B cell (primary cell): Measurements from ENCODE around the gene PPP1R14B. TPM values are rescaled to one million over a fixed set of nuclear protein-coding genes. Genes with fewer than 3 reads are reported as not detected.
A peak's percentile ranks its signal among the peaks of the same experiment; 100 is the strongest.

ENCODE experiments used
- ATAC-seq: fragments of 200-7000 bp; cut with Tn5 transposase; one replicate; pipeline ENCODE4 v1.10.0; 2021; ENCODE audit warnings: low read depth, mild to moderate bottlenecking, moderate number of reproducible peaks, moderate library complexity
- CTCF ChIA-PET: fragments of 350-600 bp; sonication (Branson Sonifier 250); formaldehyde crosslinking; loops from one replicate; lab custom pipeline; 2021; ENCODE audit warnings: antibody characterized with exemption, inconsistent platforms; lab: Charles Lee
- POLR2A ChIA-PET: fragments of 350-600 bp; sonication (Branson Sonifier 250); formaldehyde crosslinking; loops from one replicate; lab custom pipeline; 2021; ENCODE audit warnings: antibody characterized with exemption; lab: Charles Lee
- DNase-seq: peaks from one replicate; pipeline ENCODE4 v3.0.0; 2013
- H2AFZ ChIP-seq: 2 replicates; pipeline ENCODE4 v1.6.1; 2012; ENCODE audit warnings: mild to moderate bottlenecking, low read depth, low read length; ENCODE audit not compliant: insufficient read depth, poor library complexity, severe bottlenecking
- H3K27ac ChIP-seq, 2 donors: 1 replicate in 1 of 2; 2 replicates in 1 of 2; pipeline ENCODE4 v1.5.1; 2012 to 2013; ENCODE audit warnings: low read length in 2 of 2, mild to moderate bottlenecking in 2 of 2, moderate library complexity in 1 of 2
- H3K27me3 ChIP-seq, 4 experiments: fragments of 200-600 bp in 1 of 4; sonication (generic) in 1 of 4; replicated peaks in 1 of 4; 1 replicate in 2 of 4; 2 replicates in 2 of 4; pipeline versions ENCODE4 v1.6.1 to v1.7.0; 2013 to 2016; ENCODE audit warnings: low read length in 3 of 4, mild to moderate bottlenecking in 2 of 4, mixed read lengths in 1 of 4, moderate library complexity in 1 of 4; ENCODE audit not compliant: insufficient read depth in 4 of 4, control insufficient read depth in 3 of 4; ENCODE audit errors: control extremely low read depth in 1 of 4
- H3K36me3 ChIP-seq, 2 experiments: replicated peaks in 1 of 2; 1 replicate in 1 of 2; 2 replicates in 1 of 2; pipeline versions ENCODE4 v1.6.1 to v1.7.1; 2013; ENCODE audit warnings: low read length in 1 of 2; ENCODE audit not compliant: insufficient read depth in 2 of 2, control insufficient read depth in 1 of 2; ENCODE audit errors: control extremely low read depth in 1 of 2, extremely low read depth in 1 of 2
- H3K4me1 ChIP-seq, 2 donors: fragments of 200-600 bp in 1 of 2; sonication (generic) in 1 of 2; 1 replicate in 1 of 2; 2 replicates in 1 of 2; pipeline versions ENCODE4 v1.5.1 to v1.6.1; 2013 to 2017; ENCODE audit warnings: low read length in 2 of 2; ENCODE audit not compliant: control insufficient read depth in 2 of 2, insufficient read depth in 2 of 2
- H3K4me2 ChIP-seq: replicated peaks from 2 replicates; pipeline ENCODE3; 2012; ENCODE audit warnings: mild to moderate bottlenecking, low read depth, low read length; ENCODE audit not compliant: poor library complexity, severe bottlenecking
- H3K4me3 ChIP-seq, 5 experiments: fragments of 200-600 bp in 1 of 5; sonication (generic) in 1 of 5; 1 replicate in 3 of 5; 2 replicates in 2 of 5; pipeline versions ENCODE4 v1.5.1 to v1.7.0; 2011 to 2016; ENCODE audit warnings: low read length in 4 of 5, mild to moderate bottlenecking in 4 of 5, low read depth in 2 of 5, control low read depth in 1 of 5, moderate library complexity in 1 of 5; ENCODE audit not compliant: insufficient read depth in 1 of 5; ENCODE audit errors: control extremely low read depth in 1 of 5, extremely low read depth in 1 of 5
- H3K79me2 ChIP-seq: fragments of 200-600 bp; sonication (generic); one replicate; pipeline ENCODE4 v1.6.0; 2016; ENCODE audit warnings: low read length; ENCODE audit not compliant: control insufficient read depth, insufficient read depth
- H3K9ac ChIP-seq: fragments of 200-600 bp; sonication (generic); 2 replicates; pipeline ENCODE4 v1.6.1; 2017; ENCODE audit warnings: mild to moderate bottlenecking, low read length, moderate library complexity
- H3K9me3 ChIP-seq, 3 donors: one replicate each; pipeline versions ENCODE4 v1.6.1 to v1.7.1; 2013; ENCODE audit warnings: low read length in 2 of 3; ENCODE audit not compliant: control insufficient read depth in 2 of 3, insufficient read depth in 1 of 3; ENCODE audit errors: control extremely low read depth in 1 of 3
- H4K20me1 ChIP-seq: 2 replicates; pipeline ENCODE4 v1.6.0; 2012; ENCODE audit warnings: mild to moderate bottlenecking, low read length; ENCODE audit not compliant: insufficient read depth, control insufficient read depth, poor library complexity, severe bottlenecking
- H3K27ac Mint-ChIP-seq: one replicate; pipeline ENCODE4 v1.8.0; 2021; ENCODE audit warnings: mixed read lengths
- H3K27me3 Mint-ChIP-seq: one replicate; pipeline ENCODE4 v1.8.0; 2021; ENCODE audit warnings: mixed read lengths
- H3K4me1 Mint-ChIP-seq: one replicate; pipeline ENCODE4 v1.8.0; 2021; ENCODE audit warnings: mixed read lengths
- H3K4me3 Mint-ChIP-seq: one replicate; pipeline ENCODE4 v1.8.0; 2021; ENCODE audit warnings: mixed read lengths
- H3K9me3 Mint-ChIP-seq: one replicate; pipeline ENCODE4 v1.8.0; 2022; ENCODE audit warnings: mixed read lengths; ENCODE audit not compliant: insufficient read depth
- CTCF ChIP-seq: fragments of 200-600 bp; IDR thresholded peaks from one replicate; pipeline ENCODE4 v1.8.0; 2022; ENCODE audit warnings: antibody characterized with exemption, mild to moderate bottlenecking
- EZH2 ChIP-seq: IDR thresholded peaks from 2 replicates; pipeline ENCODE4 v1.6.1; 2012; ENCODE audit warnings: borderline replicate concordance, low read depth, mild to moderate bottlenecking, moderate library complexity, low read length; ENCODE audit not compliant: insufficient read depth, poor library complexity, severe bottlenecking
- WGBS: methylation state at CpG from one replicate; pipeline ENCODE4 v1.1.5; 2013; ENCODE audit warnings: missing lambda C conversion rate; ENCODE audit not compliant: insufficient coverage; 5-methylcytosine and 5-hydroxymethylcytosine counted together
- intact Hi-C: fragments of 100-400 bp; cut with micrococcal nuclease; formaldehyde crosslinking; loops from one replicate; pipeline ENCODE4 v1.10.0; 2022
- polyA plus RNA-seq: library from polyadenylated mRNA; depleted of rRNA; stranded (reverse); fragments of >200 nt; gene quantifications from 2 replicates; pipeline ENCODE4 v1.2.3, GENCODE V29; 2012
- total RNA-seq, 2 donors: library from RNA; stranded (reverse); fragments of 120-200 nt in 1 of 2; gene quantifications; 1 replicate in 1 of 2; 2 replicates in 1 of 2; pipeline versions ENCODE4 v1.2.3 to v1.2.4, GENCODE V29; 2013 to 2022

Gene PPP1R14B
- total and polyA plus RNA-seq, 2 donors (not counting 1 experiment from before 2014, with no cell fraction given), result 41.2 to 51.0 TPM

- no peaks in the 10 kb centered on the region for H3K36me3 ChIP-seq
Measured at GRCh38 chr11:64253481-64253880, 6.7 kb upstream of the PPP1R14B start.

GRCh38 chr11:64253043-64253442 is 6.3 kb upstream of the PPP1R14B start:
- no peak for DNase-seq
- Histone ChIP-seq H3K27ac (no peak overlapping the region), H3K9ac (no peak overlapping the region), H3K4me2 (peak overlapping the region; percentile 90), H2AFZ (no peak overlapping the region), H3K9me3 (no peaks in the 10 kb centered on the region), H3K36me3 (no peaks in the 10 kb centered on the region), H3K79me2 (peaks cover 4% of the 10 kb centered on the region), H3K4me3 (no peak overlapping the region), H3K27me3 (no peaks in the 10 kb centered on the region), H4K20me1 (no peaks in the 10 kb centered on the region), H3K4me1 (peaks cover 17 to 23% of the 10 kb centered on the region in 2 donors)
- H3K27ac Mint-ChIP-seq, result no peak overlapping the region
- 91% methylated on average over 8 of the region's 8 CpGs for WGBS
- intact Hi-C loops, result no loop called here
- H3K27me3 Mint-ChIP-seq, result no peaks in the 10 kb centered on the region
- peaks cover 18% of the 10 kb centered on the region for H3K4me1 Mint-ChIP-seq
- POLR2A ChIA-PET, result no interaction called here
- no peaks in the 10 kb centered on the region for H3K9me3 Mint-ChIP-seq
- ATAC-seq, result no peak
- peak overlapping the region; percentile 41 for H3K4me3 Mint-ChIP-seq
- CTCF ChIA-PET, result interaction anchor here (3.8 to 10.4 kb wide), 3 partner anchors 16 to 49 kb away, joined by 25 to 141 read pairs (median 51); partner anchors contain the start of genes CATSPERZ and FERMT3
- TF ChIP-seq CTCF, result no peak
- no peak for TF ChIP-seq EZH2

More at GRCh38 chr11:64253481-64253880, 6.7 kb upstream of the PPP1R14B start:
- Histone ChIP-seq H3K79me2 (peaks cover 4% of the 10 kb centered on the region), H2AFZ (no peak overlapping the region), H3K9ac (no peak overlapping the region), H3K4me3 (no peak overlapping the region), H3K27ac (no peak overlapping the region), H3K4me2 (no peak overlapping the region), H3K27me3 (no peaks in the 10 kb centered on the region), H4K20me1 (no peaks in the 10 kb centered on the region), H3K4me1 (peaks cover 17 to 23% of the 10 kb centered on the region in 2 donors), H3K9me3 (no peaks in the 10 kb centered on the region)
- POLR2A ChIA-PET, result no interaction called here
- DNase-seq, result no peak
- ATAC-seq, result no peak
- no peak overlapping the region for H3K27ac Mint-ChIP-seq
- 85% methylated on average over 5 of the region's 5 CpGs for WGBS
- H3K27me3 Mint-ChIP-seq, result no peaks in the 10 kb centered on the region
- H3K4me3 Mint-ChIP-seq, result peak overlapping the region; percentile 41
- TF ChIP-seq CTCF (no peak), EZH2 (no peak)
- H3K4me1 Mint-ChIP-seq, result peaks cover 17% of the 10 kb centered on the region
- intact Hi-C loops, result no loop called here
- CTCF ChIA-PET, result interaction anchor here (0.6 to 0.7 kb wide), 2 partner anchors 21 to 31 kb away, joined by 3 read pairs; partner anchors contain the start of gene BAD
- H3K9me3 Mint-ChIP-seq, result no peaks in the 10 kb centered on the region
